K562 (cell line): ENCODE data around the gene KRT14. TPM values are rescaled to one million over a fixed set of nuclear protein-coding genes. Genes with fewer than 3 reads are reported as not detected.

Experiments
- DACH1 ChIP-seq: fragments of 450-650 bp; IDR thresholded peaks from 2 replicates; pipeline ENCODE4 v1.6.1; 2018; ENCODE audit not compliant: partially characterized antibody
- HMG20B ChIP-seq: fragments of 250-450 bp; sonication (Bioruptor Pico); IDR thresholded peaks from 2 replicates; pipeline ENCODE4 v1.5.0; 2021; ENCODE audit warnings: mild to moderate bottlenecking
- KLF6 ChIP-seq: fragments of 250-450 bp; sonication (Bioruptor Pico); IDR thresholded peaks from 2 replicates; pipeline ENCODE4 v1.4.0; 2020; ENCODE audit warnings: mild to moderate bottlenecking, moderate library complexity, borderline replicate concordance
- MECOM ChIP-seq: fragments of 250-450 bp; sonication (Bioruptor Pico); IDR thresholded peaks from 2 replicates; pipeline ENCODE4 v1.8.0; 2022; ENCODE audit warnings: inconsistent platforms
- NCOA4 ChIP-seq: fragments of 450-650 bp; IDR thresholded peaks from 2 replicates; pipeline ENCODE4 v1.6.1; 2018; ENCODE audit warnings: mild to moderate bottlenecking; ENCODE audit not compliant: partially characterized antibody
- NELFE ChIP-seq: IDR thresholded peaks from 2 replicates; pipeline ENCODE4 v1.6.1; 2011; ENCODE audit warnings: mild to moderate bottlenecking; ENCODE audit not compliant: insufficient read depth, insufficient read length
- PHF8 ChIP-seq: fragments of 200-600 bp; sonication (generic); IDR thresholded peaks from 2 replicates; pipeline ENCODE4 v1.6.1; 2012; ENCODE audit warnings: mixed run types, mild to moderate bottlenecking, inconsistent platforms, low read length, moderate library complexity, borderline replicate concordance
- RFX5 ChIP-seq: IDR thresholded peaks from 2 replicates; pipeline ENCODE4 v1.6.1; 2011; ENCODE audit warnings: low read depth, mild to moderate bottlenecking, improper control_type of control experiment, low read length
- SMAD4 ChIP-seq: fragments of 250-450 bp; sonication (Bioruptor Pico); conservative IDR thresholded peaks from 2 replicates; pipeline ENCODE4 v1.8.0; 2021; ENCODE audit warnings: inconsistent platforms, mild to moderate bottlenecking, moderate library complexity
- ZC3H8 ChIP-seq: fragments of 450-650 bp; IDR thresholded peaks from 2 replicates; pipeline ENCODE4 v1.6.1; 2017
- ZNF174 ChIP-seq: fragments of 250-450 bp; sonication (Bioruptor Pico); IDR thresholded peaks from 2 replicates; pipeline ENCODE4 v1.4.0; 2020; ENCODE audit warnings: mild to moderate bottlenecking
- ZNF347 ChIP-seq: fragments of 450-650 bp; formaldehyde crosslinking; IDR thresholded peaks from 2 replicates; pipeline ENCODE4 v1.4.0; 2020; ENCODE audit warnings: low read depth, mild to moderate bottlenecking, moderate library complexity
- ZNF431 ChIP-seq: sonication (generic); formaldehyde crosslinking; IDR thresholded peaks from 2 replicates; pipeline ENCODE4 v1.8.0; 2022; ENCODE audit warnings: mild to moderate bottlenecking, missing genetic modification reagents
- polyA plus RNA-seq, 8 experiments: library from polyadenylated mRNA; depleted of rRNA in 4 of 8; stranded (reverse) in 5 of 8; unstranded in 3 of 8; fragments of >200 nt; fragmentation: Nextera tagmentation in 2 of 8; fragmentation: Illumina TruSeq in 1 of 8; extraction: Ambion mirVana in 2 of 8; extraction: Trizol in 1 of 8; gene quantifications; 2 replicates each; pipeline versions ENCODE4 v1.2.1 to v1.2.3, GENCODE V29; 2011 to 2014; ENCODE audit warnings: inconsistent platforms in 1 of 8, missing spikeins in 1 of 8
- total RNA-seq, 7 experiments: library from RNA; depleted of rRNA in 6 of 7; stranded (reverse); fragments of >200 nt in 6 of 7; fragmentation: Illumina TruSeq in 2 of 7; extraction: Trizol in 2 of 7; gene quantifications; 2 replicates each; pipeline versions ENCODE4 v1.2.1 to v1.2.3, GENCODE V29; 2011 to 2021; ENCODE audit warnings: low replicate concordance in 1 of 7
- TF ChIP-seq, protein P1 (sequence below): sonication (generic); formaldehyde crosslinking; IDR thresholded peaks from 2 replicates; pipeline ENCODE4 v1.8.0; 2022; ENCODE audit warnings: mild to moderate bottlenecking, missing genetic modification reagents
- TF ChIP-seq, protein P2 (sequence below), 2 experiments: fragments of 450-650 bp in 1 of 2; sonication (generic) in 1 of 2; formaldehyde crosslinking in 1 of 2; IDR thresholded peaks; 2 replicates each; pipeline versions ENCODE4 v1.7.1 to v1.9.0; 2016 to 2022; ENCODE audit warnings: inconsistent platforms in 1 of 2, mild to moderate bottlenecking in 1 of 2, missing genetic modification reagents in 1 of 2

KRT14 gene
- total and polyA plus RNA-seq, 9 of the 15 experiments (the other 6 are each of a cell fraction or from before 2014, with no cell fraction given), result 0.22 TPM; not detected in 8

DNA sequence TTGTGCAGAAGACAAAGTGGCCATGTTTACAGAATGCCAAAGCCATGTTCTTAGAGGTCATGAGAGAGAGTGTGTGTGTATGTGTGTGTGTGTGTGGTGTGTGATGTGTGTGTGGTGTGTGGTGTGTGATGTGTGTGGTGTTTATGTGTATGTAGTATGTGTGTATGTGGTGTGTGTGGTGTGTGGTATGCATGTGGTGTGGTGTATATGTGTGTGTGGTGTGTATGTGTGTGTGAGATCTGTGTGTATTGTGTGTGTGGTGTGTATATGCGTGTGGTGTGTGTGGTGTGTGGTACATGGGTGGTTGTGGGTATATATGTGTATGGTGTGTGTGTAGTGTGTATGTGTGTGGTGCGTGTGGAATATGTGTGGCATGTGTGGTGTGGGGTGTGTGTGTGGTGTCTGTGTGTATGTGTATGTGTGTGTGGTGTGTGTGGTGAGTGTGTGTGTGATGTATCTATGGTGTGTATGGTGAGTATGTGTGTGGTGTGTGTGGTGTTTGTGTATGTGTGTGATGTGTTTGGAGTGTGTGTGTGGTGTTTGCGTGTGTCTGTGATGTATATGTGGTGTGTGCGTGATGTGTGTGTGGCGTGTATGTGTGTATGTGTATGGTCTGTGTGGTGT, 45.9 kb upstream of the KRT14 start (continued):
- TF ChIP-seq, protein P1, sequence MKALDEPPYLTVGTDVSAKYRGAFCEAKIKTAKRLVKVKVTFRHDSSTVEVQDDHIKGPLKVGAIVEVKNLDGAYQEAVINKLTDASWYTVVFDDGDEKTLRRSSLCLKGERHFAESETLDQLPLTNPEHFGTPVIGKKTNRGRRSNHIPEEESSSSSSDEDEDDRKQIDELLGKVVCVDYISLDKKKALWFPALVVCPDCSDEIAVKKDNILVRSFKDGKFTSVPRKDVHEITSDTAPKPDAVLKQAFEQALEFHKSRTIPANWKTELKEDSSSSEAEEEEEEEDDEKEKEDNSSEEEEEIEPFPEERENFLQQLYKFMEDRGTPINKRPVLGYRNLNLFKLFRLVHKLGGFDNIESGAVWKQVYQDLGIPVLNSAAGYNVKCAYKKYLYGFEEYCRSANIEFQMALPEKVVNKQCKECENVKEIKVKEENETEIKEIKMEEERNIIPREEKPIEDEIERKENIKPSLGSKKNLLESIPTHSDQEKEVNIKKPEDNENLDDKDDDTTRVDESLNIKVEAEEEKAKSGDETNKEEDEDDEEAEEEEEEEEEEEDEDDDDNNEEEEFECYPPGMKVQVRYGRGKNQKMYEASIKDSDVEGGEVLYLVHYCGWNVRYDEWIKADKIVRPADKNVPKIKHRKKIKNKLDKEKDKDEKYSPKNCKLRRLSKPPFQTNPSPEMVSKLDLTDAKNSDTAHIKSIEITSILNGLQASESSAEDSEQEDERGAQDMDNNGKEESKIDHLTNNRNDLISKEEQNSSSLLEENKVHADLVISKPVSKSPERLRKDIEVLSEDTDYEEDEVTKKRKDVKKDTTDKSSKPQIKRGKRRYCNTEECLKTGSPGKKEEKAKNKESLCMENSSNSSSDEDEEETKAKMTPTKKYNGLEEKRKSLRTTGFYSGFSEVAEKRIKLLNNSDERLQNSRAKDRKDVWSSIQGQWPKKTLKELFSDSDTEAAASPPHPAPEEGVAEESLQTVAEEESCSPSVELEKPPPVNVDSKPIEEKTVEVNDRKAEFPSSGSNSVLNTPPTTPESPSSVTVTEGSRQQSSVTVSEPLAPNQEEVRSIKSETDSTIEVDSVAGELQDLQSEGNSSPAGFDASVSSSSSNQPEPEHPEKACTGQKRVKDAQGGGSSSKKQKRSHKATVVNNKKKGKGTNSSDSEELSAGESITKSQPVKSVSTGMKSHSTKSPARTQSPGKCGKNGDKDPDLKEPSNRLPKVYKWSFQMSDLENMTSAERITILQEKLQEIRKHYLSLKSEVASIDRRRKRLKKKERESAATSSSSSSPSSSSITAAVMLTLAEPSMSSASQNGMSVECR, result no peak
- TF ChIP-seq PHF8 (no peak), NCOA4 (no peak), KLF6 (CRISPR knock-in tag) (no peak), ZC3H8 (no peak), SMAD4 (CRISPR knock-in tag) (no peak), RFX5 (no peak), ZNF431 (CRISPR knock-in tag) (no peak), ZNF174 (CRISPR knock-in tag) (no peak), ZNF347 (CRISPR knock-in tag) (no peak), HMG20B (CRISPR knock-in tag) (no peak), MECOM (no peak), DACH1 (no peak), NELFE (no peak)
- TF ChIP-seq, protein P2, sequence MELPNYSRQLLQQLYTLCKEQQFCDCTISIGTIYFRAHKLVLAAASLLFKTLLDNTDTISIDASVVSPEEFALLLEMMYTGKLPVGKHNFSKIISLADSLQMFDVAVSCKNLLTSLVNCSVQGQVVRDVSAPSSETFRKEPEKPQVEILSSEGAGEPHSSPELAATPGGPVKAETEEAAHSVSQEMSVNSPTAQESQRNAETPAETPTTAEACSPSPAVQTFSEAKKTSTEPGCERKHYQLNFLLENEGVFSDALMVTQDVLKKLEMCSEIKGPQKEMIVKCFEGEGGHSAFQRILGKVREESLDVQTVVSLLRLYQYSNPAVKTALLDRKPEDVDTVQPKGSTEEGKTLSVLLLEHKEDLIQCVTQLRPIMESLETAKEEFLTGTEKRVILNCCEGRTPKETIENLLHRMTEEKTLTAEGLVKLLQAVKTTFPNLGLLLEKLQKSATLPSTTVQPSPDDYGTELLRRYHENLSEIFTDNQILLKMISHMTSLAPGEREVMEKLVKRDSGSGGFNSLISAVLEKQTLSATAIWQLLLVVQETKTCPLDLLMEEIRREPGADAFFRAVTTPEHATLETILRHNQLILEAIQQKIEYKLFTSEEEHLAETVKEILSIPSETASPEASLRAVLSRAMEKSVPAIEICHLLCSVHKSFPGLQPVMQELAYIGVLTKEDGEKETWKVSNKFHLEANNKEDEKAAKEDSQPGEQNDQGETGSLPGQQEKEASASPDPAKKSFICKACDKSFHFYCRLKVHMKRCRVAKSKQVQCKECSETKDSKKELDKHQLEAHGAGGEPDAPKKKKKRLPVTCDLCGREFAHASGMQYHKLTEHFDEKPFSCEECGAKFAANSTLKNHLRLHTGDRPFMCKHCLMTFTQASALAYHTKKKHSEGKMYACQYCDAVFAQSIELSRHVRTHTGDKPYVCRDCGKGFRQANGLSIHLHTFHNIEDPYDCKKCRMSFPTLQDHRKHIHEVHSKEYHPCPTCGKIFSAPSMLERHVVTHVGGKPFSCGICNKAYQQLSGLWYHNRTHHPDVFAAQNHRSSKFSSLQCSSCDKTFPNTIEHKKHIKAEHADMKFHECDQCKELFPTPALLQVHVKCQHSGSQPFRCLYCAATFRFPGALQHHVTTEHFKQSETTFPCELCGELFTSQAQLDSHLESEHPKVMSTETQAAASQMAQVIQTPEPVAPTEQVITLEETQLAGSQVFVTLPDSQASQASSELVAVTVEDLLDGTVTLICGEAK (IDR thresholded peaks at IDR 0.05), result no peak
- TF ChIP-seq, protein P2 (CRISPR knock-in tag; IDR thresholded peaks at IDR 0.05), result no peak
